Epithelial cell of prostate (primary cell): Measurements from ENCODE around the gene KCNIP1.

Experiments
- DNase-seq: peaks from one replicate; pipeline ENCODE4 v3.0.0-alpha.2; 2011; ENCODE audit warnings: low read depth, low spot score
- H3K27ac ChIP-seq: fragments of 450-650 bp; 2 replicates; pipeline ENCODE4 v1.5.1; 2017; ENCODE audit warnings: mild to moderate bottlenecking

KCNIP1 gene

GRCh38 chr5:170504616-170505266, 921 bp downstream of the KCNIP1 start:
- H3K27ac ChIP-seq: no peak overlapping the region
- no peak for DNase-seq

DNA sequence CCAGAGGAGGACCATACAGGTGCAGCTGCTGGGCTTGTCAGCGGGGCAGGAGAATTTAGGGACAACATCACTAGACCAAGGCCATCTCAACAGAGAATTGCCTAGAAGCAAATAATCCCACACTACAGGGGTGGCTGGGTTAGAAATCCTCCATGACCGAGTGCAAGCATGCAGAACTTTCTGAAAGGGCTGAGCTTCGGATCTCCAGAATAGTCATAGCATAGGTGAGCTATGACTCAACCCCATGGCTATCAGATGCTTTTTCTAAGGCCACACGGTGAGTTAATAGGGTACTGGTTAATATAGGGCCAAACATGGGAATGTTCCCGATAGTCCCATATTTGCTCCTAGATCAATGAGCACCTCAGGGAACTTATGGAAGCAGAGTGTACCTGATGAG, 4.2 kb downstream of the KCNIP1 start:
- DNase-seq: no peak
- no peak overlapping the region for H3K27ac ChIP-seq

DNA sequence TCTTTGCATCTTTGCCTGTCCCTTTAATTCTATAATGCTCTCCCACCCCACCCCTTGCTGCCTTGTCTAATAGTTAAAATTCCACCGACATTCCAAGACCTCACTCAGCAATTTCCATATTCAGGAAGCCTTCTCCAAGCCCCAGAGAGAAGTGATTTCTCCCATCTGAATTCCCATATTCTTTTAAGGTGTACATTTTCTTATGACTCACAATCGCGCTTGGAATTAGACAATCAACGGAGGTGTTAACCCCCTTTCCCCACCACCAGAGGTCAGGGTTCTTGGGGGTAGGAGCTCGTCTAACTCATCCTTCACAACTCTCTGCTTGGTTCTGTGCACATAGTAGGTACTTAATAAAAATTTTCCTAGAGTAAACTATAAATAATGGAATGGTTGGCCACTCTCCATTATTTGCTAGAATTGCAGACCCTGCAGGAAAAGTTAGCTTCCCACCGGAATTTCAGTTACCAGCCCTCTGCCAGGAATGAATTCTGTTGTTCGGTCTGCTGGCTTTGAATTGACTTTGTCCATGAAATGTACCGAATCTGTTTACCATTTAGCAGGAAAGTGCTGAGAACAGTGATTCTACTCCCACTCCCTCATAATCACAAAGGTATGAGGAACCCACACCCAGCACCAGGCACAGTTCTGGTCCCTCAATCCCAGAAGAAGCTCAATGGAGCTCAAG, 5.0 kb downstream of the KCNIP1 start:
- no peak overlapping the region for H3K27ac ChIP-seq
- DNase-seq: no peak

- no peak for DNase-seq
- H3K27ac ChIP-seq: no peak overlapping the region
These were observed 5.5 kb downstream of the KCNIP1 start for GRCh38 chr5:170509348-170509660.

GRCh38 chr5:170510126-170510525, 6.3 kb downstream of the KCNIP1 start:
- DNase-seq: no peak
- no peak overlapping the region for H3K27ac ChIP-seq

DNA sequence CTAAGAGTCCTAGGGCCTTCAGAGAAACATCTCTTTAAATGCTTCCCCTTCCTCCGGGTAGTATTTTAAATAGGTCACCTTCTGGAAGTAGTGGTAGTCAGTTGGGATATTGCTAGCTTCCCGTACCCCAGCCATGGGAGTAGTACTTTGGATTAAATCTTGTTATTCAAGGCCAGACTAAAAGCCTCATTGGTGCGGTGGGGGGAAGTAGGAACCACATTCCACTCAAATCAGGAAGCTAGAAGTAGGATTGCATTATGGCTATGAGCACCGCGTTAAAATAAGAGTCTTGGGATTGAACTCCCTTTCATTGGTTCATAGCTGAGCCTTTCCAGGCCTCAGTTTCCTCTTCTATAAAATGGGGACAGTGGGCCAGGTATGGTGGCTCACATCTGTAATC, 6.7 kb downstream of the KCNIP1 start:
- no peak for DNase-seq

DNA sequence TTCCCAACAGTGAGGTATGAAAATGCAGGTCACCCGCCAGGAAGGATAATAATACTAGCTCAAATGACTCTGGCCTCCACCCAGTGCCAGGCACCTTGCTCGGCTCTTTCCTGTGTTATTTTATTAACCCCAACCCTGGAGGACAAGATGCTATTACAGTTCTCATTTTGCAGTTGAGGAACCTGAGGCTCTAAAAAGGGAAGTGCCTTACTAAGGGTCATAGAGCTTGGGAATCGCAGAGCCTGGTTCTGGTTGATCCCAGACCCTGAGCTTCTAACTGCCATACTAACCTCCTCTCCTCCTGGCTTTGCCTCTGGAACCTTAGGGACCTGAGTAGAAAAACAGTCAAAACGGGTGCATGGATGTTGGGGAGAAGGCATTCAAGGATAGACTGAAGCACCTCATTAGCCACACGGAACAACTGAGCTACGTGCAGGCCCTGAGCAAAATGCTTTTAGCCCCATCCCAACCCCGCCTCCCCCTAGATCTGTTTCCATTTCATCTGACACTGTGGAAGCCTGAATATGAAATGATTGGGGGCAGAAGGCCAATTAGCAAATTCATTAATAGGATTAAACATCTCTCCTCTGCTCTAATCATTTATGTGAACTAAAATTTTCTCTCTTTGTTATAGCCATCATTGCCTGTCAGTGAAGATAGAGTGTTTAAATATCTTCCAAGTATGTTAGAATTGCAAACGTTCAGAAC, 7.9 kb downstream of the KCNIP1 start:
- no peak for DNase-seq
- H3K27ac ChIP-seq: no peak overlapping the region

More for the DNA sequence above, 6.7 kb downstream of the KCNIP1 start:
- no peak overlapping the region for H3K27ac ChIP-seq

- no peak overlapping the region for H3K27ac ChIP-seq
- DNase-seq: no peak
These were observed 10.2 kb downstream of the KCNIP1 start for GRCh38 chr5:170513856-170514525.

GRCh38 chr5:170517411-170517810, 13.6 kb downstream of the KCNIP1 start:
- DNase-seq: no peak
- no peak overlapping the region for H3K27ac ChIP-seq

DNA sequence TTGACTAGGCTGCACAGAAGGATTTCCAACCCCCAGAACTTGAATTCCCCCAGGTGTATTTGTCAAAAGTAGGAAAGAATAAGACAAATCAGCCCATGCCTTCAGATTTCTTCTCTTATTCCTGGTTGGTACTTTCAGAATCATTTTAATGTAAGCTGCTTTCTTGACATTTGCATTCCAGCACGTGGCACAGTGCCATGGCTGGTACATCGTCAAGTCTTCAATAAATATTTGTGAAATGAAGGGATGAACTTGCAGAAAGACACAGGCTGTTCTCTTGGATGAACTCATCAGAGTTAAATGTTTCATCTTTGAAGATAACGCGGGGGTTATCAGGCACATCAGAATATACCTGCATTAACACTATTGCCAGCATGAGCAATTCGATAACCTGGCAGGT, 14.5 kb downstream of the KCNIP1 start:
- no peak overlapping the region for H3K27ac ChIP-seq
- no peak for DNase-seq

DNA sequence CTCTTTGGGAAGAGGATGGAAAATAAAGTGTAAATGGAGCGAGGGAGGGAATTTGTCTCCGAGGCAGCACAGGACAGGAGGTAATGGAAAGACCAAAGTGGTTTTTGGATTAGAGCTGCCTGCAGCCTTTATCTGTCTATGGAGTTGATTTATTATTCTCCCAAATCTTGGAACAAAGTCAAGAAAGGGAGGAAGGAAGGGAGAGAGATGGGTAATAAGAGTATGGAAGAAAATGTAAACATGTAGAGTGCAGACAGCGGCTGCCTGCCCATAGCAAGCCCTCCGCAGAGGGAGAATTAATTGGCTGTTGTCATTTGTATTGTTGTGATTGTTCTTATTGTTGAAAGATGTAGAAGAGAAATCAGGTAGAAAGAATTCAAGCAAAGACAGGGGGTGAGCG, 15.7 kb downstream of the KCNIP1 start:
- no peak overlapping the region for H3K27ac ChIP-seq
- no peak for DNase-seq

GRCh38 chr5:170520372-170520771, 16.6 kb downstream of the KCNIP1 start:
- no peak for DNase-seq
- no peak overlapping the region for H3K27ac ChIP-seq

- no peak overlapping the region for H3K27ac ChIP-seq
- DNase-seq: peak; percentile 36
These were observed 18.7 kb downstream of the KCNIP1 start for GRCh38 chr5:170522211-170523141.

DNA sequence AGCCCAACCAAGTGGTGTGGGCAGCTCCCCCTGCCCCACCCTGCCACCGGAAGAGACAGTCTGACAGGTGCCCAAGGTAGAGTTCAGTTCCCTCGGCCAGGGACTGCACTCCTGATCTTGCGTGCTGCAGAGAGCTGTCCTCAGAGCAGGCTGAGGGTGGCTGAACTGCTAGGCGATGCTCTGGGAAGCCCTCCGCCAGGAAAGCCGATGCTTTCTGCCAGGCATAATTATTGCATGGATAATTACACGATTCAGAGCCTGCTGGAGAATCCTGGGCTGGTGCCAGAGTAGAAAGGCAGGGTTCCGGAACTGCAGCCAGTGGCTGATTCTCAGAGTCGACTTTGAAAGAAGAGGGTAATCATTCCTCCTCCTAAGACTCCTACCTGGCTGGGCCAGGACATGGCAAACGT, 19.3 kb downstream of the KCNIP1 start:
- DNase-seq: no peak

DNA sequence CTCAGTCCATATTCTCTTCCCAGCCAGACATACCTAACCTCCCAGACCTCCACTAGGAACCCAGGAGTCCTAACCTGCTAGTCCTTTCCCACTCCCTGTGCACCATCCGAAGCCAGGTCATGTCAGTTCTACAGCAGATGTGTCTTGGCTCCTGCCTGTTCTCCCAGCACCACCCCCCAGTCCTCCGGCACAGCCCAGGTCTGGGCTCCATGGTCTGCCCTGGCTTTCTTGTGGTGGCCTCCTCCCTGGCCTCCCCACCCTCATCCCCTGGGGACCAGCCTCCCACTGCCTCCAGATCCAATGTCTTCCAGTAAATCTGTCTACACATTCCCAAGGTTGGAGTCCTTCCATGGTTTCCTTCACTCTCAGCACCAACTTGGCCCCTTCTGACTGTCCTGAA, 20.0 kb downstream of the KCNIP1 start:
- no peak for DNase-seq
- H3K27ac ChIP-seq: no peak overlapping the region

More for the DNA sequence above, 19.3 kb downstream of the KCNIP1 start:
- H3K27ac ChIP-seq: no peak overlapping the region

- no peak for DNase-seq
- H3K27ac ChIP-seq: no peak overlapping the region
These were observed 20.8 kb downstream of the KCNIP1 start for GRCh38 chr5:170524576-170524975.

DNA sequence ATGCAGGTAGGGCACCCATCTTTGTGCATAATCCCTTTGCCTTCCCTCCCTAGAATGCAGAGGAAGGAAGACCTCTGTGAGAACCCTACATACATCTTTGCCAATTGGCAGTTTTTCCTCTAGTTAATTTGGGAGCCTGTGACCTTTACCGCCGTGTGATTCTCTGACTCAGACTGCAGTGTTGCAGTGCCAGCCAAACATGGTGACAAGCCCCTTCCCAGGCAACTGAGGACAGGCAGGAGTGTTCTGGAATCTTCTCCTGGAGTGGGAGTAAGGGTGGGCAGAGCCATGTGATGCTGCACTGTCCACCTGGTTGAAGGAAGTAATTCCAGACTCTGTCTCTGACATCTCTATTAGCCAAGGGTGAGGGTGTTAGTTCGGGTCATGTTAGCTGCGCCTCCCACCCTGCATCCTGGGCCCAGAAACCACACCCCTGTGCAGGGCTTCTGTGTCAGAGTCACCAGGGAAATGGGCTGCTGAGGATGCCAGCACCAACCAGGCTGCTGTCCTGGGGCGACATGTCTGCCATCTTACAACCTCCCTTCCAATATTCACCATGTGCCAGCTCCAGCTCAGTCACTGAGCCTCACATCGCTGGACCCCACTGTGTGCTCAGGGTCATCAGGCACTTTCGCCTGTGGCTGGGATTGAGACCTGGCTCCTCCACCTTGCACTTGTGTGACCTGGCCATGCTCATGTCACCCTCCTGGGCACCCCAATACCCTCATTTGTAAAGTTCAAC, 21.8 kb downstream of the KCNIP1 start:
- no peak for DNase-seq
- H3K27ac ChIP-seq: no peak overlapping the region

DNA sequence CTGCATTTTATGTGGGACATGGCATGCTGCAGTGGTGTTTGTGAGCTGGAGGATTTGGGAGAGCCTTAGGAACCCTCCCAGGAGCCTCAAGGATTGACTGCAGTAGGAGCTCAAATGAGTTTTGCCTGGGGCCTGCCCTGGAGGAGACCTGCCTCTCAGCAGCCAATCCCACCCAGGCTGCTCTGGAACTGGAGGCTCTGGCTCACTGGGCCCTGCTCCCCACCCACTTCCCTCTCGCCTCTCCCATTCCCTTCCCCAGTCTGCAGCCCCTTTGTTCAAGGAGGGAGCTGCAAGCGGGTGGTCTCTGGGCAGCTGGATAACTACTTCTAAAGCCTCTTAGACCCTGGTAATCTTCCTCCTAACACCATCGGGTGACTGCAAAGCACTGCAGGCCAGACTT, 24.2 kb downstream of the KCNIP1 start:
- DNase-seq: no peak
- no peak overlapping the region for H3K27ac ChIP-seq

- no peak overlapping the region for H3K27ac ChIP-seq
- no peak for DNase-seq
These were observed 25.2 kb downstream of the KCNIP1 start for GRCh38 chr5:170528976-170529375.
